ENCODE measurements around the gene DTD2. TPM values are rescaled to one million over a fixed set of nuclear protein-coding genes. Genes with fewer than 3 reads are reported as not detected.

Gene DTD2
- total RNA-seq, 1 experiment from 2014 or later, result 16.7 TPM

GRCh38 chr14:31466554-31466953 lies 9.2 kb upstream of the DTD2 start:
- H3K27ac Mint-ChIP-seq, result no peak overlapping the region
- H3K9me3 Mint-ChIP-seq, result peaks cover 6% of the 10 kb centered on the region
- H3K27me3 Mint-ChIP-seq (ENCODE audit: low read depth), result no peaks in the 10 kb centered on the region
- ATAC-seq (no peak), DNase-seq (ENCODE audit: low spot score) (no peak)
- H3K4me3 Mint-ChIP-seq, result no peak overlapping the region
- CTCF ChIA-PET, result no interaction called here
- H3K4me1 Mint-ChIP-seq, result no peaks in the 10 kb centered on the region
- no peaks in the 10 kb centered on the region for H3K36me3 Mint-ChIP-seq
- POLR2A ChIA-PET, result no interaction called here
- TF ChIP-seq SP1 (CRISPR knock-in tag; conservative IDR thresholded peaks at IDR 0.05) (no peak), JUN (CRISPR knock-in tag; IDR thresholded peaks at IDR 0.05) (no peak), ELF4 (CRISPR knock-in tag; IDR thresholded peaks at IDR 0.05; ENCODE audit: low read depth) (no peak), AR (CRISPR knock-in tag; IDR thresholded peaks at IDR 0.05) (no peak), USF2 (CRISPR knock-in tag; IDR thresholded peaks at IDR 0.05) (no peak), ARID4B (CRISPR knock-in tag; IDR thresholded peaks at IDR 0.05; ENCODE audit: borderline replicate concordance) (no peak), CDX4 (CRISPR knock-in tag; IDR thresholded peaks at IDR 0.05; ENCODE audit: borderline replicate concordance) (no peak), ZBTB21 (CRISPR knock-in tag; IDR thresholded peaks at IDR 0.05; ENCODE audit: borderline replicate concordance) (no peak), TCF7 (CRISPR knock-in tag; IDR thresholded peaks at IDR 0.05; ENCODE audit: low read depth) (no peak), MAX (CRISPR knock-in tag; IDR thresholded peaks at IDR 0.05) (no peak), MYBL2 (CRISPR knock-in tag; IDR thresholded peaks at IDR 0.05) (no peak), NFE2L1 (CRISPR knock-in tag; IDR thresholded peaks at IDR 0.05) (no peak), FOXP1 (CRISPR knock-in tag; IDR thresholded peaks at IDR 0.05; ENCODE audit: borderline replicate concordance) (no peak), OVOL2 (CRISPR knock-in tag; IDR thresholded peaks at IDR 0.05; ENCODE audit: borderline replicate concordance) (no peak)

GRCh38 chr14:31465111-31465510 lies 7.8 kb upstream of the DTD2 start:
- CTCF ChIA-PET, result no interaction called here
- no peak for ATAC-seq
- POLR2A ChIA-PET, result no interaction called here
- no peak for TF ChIP-seq ATF2 (CRISPR knock-in tag; IDR thresholded peaks at IDR 0.05; ENCODE audit: borderline replicate concordance, low read depth)
- TF ChIP-seq GABPB1 (CRISPR knock-in tag; IDR thresholded peaks at IDR 0.05), result no peak
- no peak for TF ChIP-seq ZNF671 (CRISPR knock-in tag; IDR thresholded peaks at IDR 0.05)
- no peak for TF ChIP-seq STAT6 (CRISPR knock-in tag; conservative IDR thresholded peaks at IDR 0.05; ENCODE audit: low read depth)
- TF ChIP-seq NR1H2 (CRISPR knock-in tag; IDR thresholded peaks at IDR 0.05), result no peak
- TF ChIP-seq ATF6 (CRISPR knock-in tag; IDR thresholded peaks at IDR 0.05), result no peak
- TF ChIP-seq ESRRA (CRISPR knock-in tag; IDR thresholded peaks at IDR 0.05; ENCODE audit: borderline replicate concordance), result no peak

More at GRCh38 chr14:31465111-31465510, 7.8 kb upstream of the DTD2 start:
- Mint-ChIP-seq H3K36me3 (no peaks in the 10 kb centered on the region), H3K4me1 (no peaks in the 10 kb centered on the region), H3K9me3 (peaks cover 4% of the 10 kb centered on the region), H3K27me3 (ENCODE audit: low read depth) (no peaks in the 10 kb centered on the region), H3K27ac (no peak overlapping the region), H3K4me3 (no peak overlapping the region)
- DNase-seq (ENCODE audit: low spot score), result no peak
